Activated CD8-positive, alpha-beta memory T cell treated with anti-CD3 and anti-CD28 coated beads, Interleukin-2, amount 50 U/mL, for 24 hours (primary cell): ENCODE results near the gene CDKN2D.
"Not testable (repeated sequence)": the region's sequence is repeated elsewhere in the genome, so short reads cannot be mapped to it uniquely, and the experiment has no call there.

Experiments
- DNase-seq: peaks from one replicate; pipeline ENCODE4 v3.0.0-alpha.2; 2020; ENCODE audit errors: extremely low read depth

Gene CDKN2D

GRCh38 chr19:10551698-10552301 lies 17.0 kb downstream of the CDKN2D start:
- no peak for DNase-seq

GRCh38 chr19:10551006-10551405 lies 17.8 kb downstream of the CDKN2D start:
- not testable (repeated sequence) for DNase-seq

DNA sequence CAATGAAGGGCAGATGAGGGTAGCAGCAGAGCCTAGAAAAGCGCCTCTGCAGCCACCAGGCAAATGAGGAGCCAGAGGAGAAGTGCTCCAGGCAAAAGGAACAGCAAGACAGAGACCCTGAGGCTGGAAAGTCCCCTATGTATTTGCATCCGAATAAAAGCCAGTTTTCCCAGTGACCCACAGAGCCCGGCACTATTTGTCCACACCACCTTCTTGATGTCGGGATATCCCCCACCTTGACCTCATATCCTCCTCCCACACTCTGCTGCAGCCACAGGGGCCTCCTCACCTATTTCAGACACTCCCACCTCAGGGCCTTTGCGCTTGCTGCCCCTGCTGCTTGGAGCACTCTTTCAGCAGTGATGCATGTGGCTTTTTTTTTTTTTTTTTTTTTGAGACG lies 18.4 kb downstream of the CDKN2D start:
- DNase-seq, result no peak

- DNase-seq, result no peak
These were observed 19.0 kb downstream of the CDKN2D start for GRCh38 chr19:10549733-10550132.

GRCh38 chr19:10548746-10549276 lies 20.0 kb downstream of the CDKN2D start:
- no peak for DNase-seq

GRCh38 chr19:10546817-10547216 lies 22.0 kb downstream of the CDKN2D start:
- DNase-seq, result no peak

DNA sequence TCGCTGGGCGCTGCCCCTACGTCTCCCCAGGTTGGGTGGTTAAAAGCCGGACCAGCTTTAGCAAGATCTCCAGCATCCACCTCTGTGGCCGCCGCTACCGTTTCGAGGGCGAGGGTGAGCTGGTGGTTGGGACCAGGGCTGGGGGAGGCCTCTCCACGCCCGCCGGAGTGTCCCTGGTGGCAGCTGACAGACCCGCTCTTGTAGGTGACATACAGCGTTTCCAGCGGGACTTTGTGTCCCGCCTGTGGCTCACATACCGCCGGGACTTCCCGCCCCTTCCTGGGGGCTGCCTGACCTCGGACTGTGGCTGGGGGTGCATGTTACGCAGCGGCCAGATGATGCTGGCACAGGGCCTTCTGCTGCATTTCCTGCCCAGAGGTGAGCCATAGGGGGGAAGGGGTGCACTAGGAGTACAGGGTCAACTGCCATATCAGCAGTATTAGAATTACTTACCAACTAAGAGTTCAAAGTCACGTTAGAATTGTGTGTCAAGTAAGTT lies 24.0 kb downstream of the CDKN2D start:
- DNase-seq, result no peak

- DNase-seq, result no peak
These were observed 24.5 kb downstream of the CDKN2D start for GRCh38 chr19:10544242-10544752.

- no peak for DNase-seq
These were observed 25.1 kb downstream of the CDKN2D start, which contains the start of gene ATG4D for GRCh38 chr19:10543420-10544241. Gene ATG4D, plus strand, starts transcription at chr19:10543904. Its CDS starts 187 bp downstream, at chr19:10544091.

GRCh38 chr19:10543059-10543419 lies 25.7 kb downstream of the CDKN2D start:
- DNase-seq, result no peak

DNA sequence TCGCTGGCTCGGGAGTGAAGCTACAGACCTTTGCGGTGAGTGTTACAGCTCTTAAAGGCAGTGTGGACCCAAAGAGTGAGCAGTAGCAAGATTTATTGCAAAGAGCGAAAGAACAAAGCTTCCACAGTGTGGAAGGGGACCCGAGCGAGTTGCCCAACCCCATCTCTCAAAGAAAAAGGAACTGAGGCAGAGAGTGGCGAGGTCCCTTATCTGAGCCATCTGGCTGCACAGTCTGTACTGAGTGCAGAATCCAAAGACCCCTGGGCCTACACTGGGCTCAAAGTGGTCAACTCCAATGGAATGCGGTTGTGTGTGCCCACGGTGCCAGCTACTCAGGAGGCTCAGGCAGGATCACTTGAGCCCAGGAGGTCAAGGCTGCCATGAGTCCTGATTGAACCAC lies 29.8 kb downstream of the CDKN2D start:
- DNase-seq, result not testable (repeated sequence)

DNA sequence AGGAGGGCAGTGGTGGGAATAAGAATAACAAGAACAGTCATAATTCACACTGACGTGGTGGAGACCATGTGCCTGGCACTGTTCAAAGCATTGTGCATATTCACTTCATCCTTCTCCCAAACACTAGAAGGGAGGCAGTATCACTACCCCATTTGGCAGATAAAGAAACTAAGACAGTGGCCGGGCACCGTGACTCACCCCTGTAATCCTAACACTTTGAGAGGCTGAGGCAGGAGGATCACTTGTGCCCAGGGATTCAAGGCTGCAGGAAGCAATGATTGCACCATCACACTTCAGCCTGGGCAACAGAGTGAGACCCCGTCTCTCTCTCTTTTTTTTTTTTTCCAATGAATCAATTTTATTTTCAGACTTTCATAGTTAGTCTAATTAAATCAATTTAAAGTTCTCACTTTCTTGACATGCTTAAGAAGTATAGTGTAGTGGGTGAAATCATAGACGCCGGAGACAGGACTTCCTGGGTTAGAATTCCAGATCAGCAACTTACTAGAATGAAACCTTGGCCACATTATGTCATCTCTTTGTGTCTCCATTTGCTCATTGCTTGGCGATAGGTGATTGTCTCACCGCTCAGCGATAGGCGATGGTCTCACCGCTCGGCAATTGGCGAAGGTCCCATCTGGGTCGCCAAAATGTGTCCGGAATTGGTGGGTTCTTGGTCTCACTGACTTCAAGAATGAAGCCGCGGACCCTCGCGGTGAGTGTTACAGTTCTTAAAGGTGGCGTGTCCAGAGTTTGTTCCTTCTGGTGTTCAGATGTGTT lies 30.4 kb downstream of the CDKN2D start:
- no peak for DNase-seq

GRCh38 chr19:10537668-10538067 lies 31.1 kb downstream of the CDKN2D start:
- no peak for DNase-seq

DNA sequence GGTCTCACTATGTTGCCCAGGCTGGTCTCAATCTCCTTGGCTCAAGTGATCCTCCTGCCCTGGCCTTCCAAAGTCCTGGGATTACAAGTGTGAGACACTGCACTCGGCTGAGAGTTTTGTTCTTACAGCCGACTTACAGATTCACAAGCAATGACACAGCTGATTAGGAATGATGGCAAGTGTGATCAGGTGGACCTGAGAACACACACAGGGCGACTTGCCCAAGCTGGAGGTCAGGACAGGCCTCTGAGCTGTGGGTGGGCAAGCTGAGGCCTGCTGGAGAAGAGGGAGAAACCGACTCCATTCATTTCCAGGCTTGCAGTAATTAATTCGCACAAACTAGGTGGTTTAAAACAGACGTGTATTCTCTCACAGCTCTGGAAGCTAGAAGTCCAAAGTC lies 33.2 kb downstream of the CDKN2D start:
- DNase-seq, result no peak

- DNase-seq, result no peak
These were observed 35.0 kb downstream of the CDKN2D start for GRCh38 chr19:10533646-10534386.

DNA sequence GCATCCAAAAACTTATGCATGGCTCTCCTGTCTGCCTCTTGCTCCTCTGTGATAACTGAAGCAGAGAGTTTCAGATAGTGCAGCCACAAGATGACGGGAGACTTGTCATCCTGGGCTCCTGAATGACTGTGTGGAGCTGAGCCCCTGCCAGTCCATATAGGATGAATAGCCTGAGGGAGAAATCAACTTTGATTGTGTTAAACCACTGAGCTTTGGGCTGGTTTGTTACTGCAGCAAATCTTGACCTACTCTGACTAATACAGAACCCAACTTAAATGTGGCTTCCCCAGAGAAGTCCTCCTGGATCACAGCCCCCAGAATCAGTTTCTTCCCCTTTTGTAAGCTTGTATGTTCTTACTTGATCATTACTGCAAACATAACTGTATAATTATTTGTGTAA lies 36.3 kb downstream of the CDKN2D start:
- no peak for DNase-seq

DNA sequence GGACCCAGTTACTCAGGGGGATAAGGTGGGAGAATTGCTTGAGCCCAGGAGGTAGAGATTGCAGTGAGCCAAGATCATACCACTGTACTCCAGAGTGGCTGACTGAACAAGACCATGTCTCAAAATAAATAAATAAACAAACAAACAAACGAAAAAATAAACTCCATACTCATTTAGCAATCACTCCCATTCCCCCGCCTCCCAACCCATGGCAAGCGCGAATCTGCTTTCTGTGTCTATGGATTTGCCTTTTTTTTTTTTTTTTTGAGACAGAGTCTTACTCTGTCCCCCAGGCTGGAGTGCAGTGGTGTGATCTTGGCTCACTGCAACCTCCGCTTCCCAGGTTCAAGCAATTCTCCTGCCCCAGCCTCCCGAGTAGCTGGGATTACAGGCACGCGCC lies 41.9 kb downstream of the CDKN2D start:
- DNase-seq, result not testable (repeated sequence)

DNA sequence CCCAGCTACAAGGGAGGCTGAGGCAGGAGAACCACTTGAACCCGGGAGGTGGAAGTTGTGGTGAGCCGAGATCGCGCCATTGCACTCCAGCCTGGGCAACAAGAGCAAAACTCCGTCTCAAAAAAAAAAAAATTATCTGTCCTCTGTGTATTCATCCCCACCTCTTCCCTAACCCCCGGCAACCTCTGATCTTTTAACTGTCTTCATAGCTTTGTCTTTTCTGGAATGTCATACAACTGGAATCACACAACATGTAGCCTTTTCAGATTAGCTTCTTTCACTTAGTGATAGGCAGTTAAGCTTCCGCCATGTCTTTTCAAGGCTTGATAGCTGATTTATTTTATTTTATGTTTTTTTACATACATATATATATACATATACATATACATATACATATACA lies 43.1 kb downstream of the CDKN2D start:
- no peak for DNase-seq

- DNase-seq, result no peak
These were observed 45.6 kb downstream of the CDKN2D start for GRCh38 chr19:10523135-10523636.

DNA sequence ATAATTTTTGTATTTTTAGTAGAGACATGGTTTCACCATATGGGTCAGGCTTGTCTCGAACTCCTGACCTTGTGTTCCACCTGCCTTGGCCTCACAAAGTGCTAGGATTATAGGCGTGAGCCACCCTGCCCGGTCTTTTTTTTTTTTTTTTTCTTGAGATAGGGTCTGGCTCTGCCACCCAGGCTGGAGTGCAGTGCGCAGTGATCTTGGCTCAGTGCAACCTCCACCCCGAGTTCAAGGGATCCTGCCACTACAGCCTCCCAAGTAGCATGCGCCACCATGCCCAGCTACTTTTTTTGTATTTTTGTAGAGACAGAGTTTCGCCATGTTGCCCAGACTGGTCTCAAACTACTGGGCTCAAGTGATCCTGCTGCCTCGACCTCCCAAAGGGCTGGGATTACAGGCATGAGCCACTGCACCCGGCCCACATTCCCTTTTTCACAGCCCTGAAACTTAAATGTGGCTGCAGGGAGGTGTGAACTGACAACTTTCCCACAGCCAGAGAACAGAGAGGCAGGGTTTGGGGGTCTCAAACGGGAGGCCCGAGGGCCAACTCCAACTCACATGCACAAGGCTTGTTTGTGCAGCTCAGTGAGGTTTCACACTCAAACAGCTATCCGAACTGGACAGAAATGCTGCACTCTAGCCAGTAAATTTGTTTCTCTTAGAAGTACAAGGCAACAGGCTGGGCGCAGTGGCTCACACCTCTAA lies 47.2 kb downstream of the CDKN2D start:
- DNase-seq, result no peak
